Vagina (tissue), 2 donors: ENCODE data around the gene STYK1.

Experiments used
- POLR2A ChIP-seq, 2 donors: fragments of 450-650 bp; IDR thresholded peaks; one replicate each; pipeline ENCODE4 v1.6.1; 2017; ENCODE audit warnings: antibody characterized with exemption in 2 of 2, mild to moderate bottlenecking in 2 of 2, moderate library complexity in 2 of 2
- POLR2AphosphoS5 ChIP-seq, 2 donors: sonication (generic); formaldehyde crosslinking; IDR thresholded peaks; one replicate each; pipeline ENCODE4 v1.9.0; 2017; ENCODE audit warnings: antibody characterized with exemption in 2 of 2, mild to moderate bottlenecking in 2 of 2, low read depth in 1 of 2; ENCODE audit not compliant: insufficient read depth in 1 of 2
- TF ChIP-seq, protein P1 (sequence below), 3 experiments: fragments of 450-650 bp in 2 of 3; fragments of 200-600 bp in 1 of 3; sonication (generic) in 1 of 3; IDR thresholded peaks; one replicate each; pipeline ENCODE4 v1.5.1; 2017 to 2019; ENCODE audit warnings: antibody characterized with exemption in 3 of 3, mild to moderate bottlenecking in 2 of 3, moderate library complexity in 2 of 3

DNA sequence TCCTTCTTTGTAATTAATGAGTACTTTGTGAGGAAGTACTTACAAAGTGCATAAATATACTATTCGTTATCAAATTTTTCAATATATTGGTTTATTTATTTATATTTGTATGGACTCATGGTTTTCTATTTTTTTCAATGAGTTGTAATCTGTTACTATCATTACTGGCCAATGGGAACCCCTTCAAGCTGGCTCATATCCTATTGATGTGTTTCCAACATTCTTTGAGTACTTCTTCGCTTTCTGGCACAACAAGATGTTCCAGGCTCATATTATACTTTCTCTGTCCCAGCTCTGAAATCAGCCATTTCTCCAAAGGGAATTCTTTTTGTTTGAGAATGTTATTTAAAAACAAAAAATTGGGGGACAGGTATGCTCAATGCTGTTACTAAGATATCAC lies 31.8 kb upstream of the STYK1 start:
- TF ChIP-seq POLR2AphosphoS5 (IDR thresholded peaks at IDR 0.05; ENCODE audit: insufficient read depth in 1 of 2, low read depth in 1 of 2) (no peak), POLR2A (IDR thresholded peaks at IDR 0.05) (no peak)
- TF ChIP-seq, protein P1, sequence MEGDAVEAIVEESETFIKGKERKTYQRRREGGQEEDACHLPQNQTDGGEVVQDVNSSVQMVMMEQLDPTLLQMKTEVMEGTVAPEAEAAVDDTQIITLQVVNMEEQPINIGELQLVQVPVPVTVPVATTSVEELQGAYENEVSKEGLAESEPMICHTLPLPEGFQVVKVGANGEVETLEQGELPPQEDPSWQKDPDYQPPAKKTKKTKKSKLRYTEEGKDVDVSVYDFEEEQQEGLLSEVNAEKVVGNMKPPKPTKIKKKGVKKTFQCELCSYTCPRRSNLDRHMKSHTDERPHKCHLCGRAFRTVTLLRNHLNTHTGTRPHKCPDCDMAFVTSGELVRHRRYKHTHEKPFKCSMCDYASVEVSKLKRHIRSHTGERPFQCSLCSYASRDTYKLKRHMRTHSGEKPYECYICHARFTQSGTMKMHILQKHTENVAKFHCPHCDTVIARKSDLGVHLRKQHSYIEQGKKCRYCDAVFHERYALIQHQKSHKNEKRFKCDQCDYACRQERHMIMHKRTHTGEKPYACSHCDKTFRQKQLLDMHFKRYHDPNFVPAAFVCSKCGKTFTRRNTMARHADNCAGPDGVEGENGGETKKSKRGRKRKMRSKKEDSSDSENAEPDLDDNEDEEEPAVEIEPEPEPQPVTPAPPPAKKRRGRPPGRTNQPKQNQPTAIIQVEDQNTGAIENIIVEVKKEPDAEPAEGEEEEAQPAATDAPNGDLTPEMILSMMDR (IDR thresholded peaks at IDR 0.05), result no peak
